CD4-positive, alpha-beta T cell treated with Interferon gamma for 1 hour (primary cell): Measurements from ENCODE around the gene SLC20A1.

Experiments used
- DNase-seq: peaks from one replicate; pipeline ENCODE4 v3.0.0-alpha.2; 2020

SLC20A1 gene

GRCh38 chr2:112625474-112626114 is 20.1 kb upstream of the SLC20A1 start:
- no peak for DNase-seq

GRCh38 chr2:112626604-112627059 is 19.1 kb upstream of the SLC20A1 start:
- peak; percentile 62 for DNase-seq

- DNase-seq: peak; percentile 18
Observed at GRCh38 chr2:112627060-112628040, 18.4 kb upstream of the SLC20A1 start.

- DNase-seq: no peak
Observed at GRCh38 chr2:112629224-112629623, 16.5 kb upstream of the SLC20A1 start.

- no peak for DNase-seq
Observed at GRCh38 chr2:112629823-112630222, 15.9 kb upstream of the SLC20A1 start.

- DNase-seq: no peak
Observed at GRCh38 chr2:112630268-112630667, 15.5 kb upstream of the SLC20A1 start.

- no peak for DNase-seq
Observed at GRCh38 chr2:112633708-112634107, 12.0 kb upstream of the SLC20A1 start.

GRCh38 chr2:112634153-112634873 is 11.4 kb upstream of the SLC20A1 start:
- peak; percentile 30 for DNase-seq

GRCh38 chr2:112634874-112635157 is 10.9 kb upstream of the SLC20A1 start:
- no peak for DNase-seq

- DNase-seq: no peak
Observed at GRCh38 chr2:112636605-112637288, 9.0 kb upstream of the SLC20A1 start.

GRCh38 chr2:112637289-112637660 is 8.5 kb upstream of the SLC20A1 start:
- DNase-seq: no peak

GRCh38 chr2:112639936-112640335 is 5.8 kb upstream of the SLC20A1 start:
- DNase-seq: no peak

- no peak for DNase-seq
Observed at GRCh38 chr2:112640467-112640799, 5.3 kb upstream of the SLC20A1 start.

GRCh38 chr2:112640800-112641675 is 4.7 kb upstream of the SLC20A1 start:
- DNase-seq: no peak

- DNase-seq: no peak
Observed at GRCh38 chr2:112641701-112642100, 4.0 kb upstream of the SLC20A1 start.

GRCh38 chr2:112642561-112642960 is 3.2 kb upstream of the SLC20A1 start:
- DNase-seq: no peak

GRCh38 chr2:112642966-112643365 is 2.8 kb upstream of the SLC20A1 start:
- no peak for DNase-seq

- DNase-seq: no peak
Observed at GRCh38 chr2:112643488-112643887, 2.3 kb upstream of the SLC20A1 start.

GRCh38 chr2:112644155-112644932 is 1.4 kb upstream of the SLC20A1 start:
- no peak for DNase-seq

- DNase-seq: no peak
Observed at GRCh38 chr2:112644933-112645309, 818 bp upstream of the SLC20A1 start.

GRCh38 chr2:112646102-112646719 is 472 bp downstream of the SLC20A1 start:
- DNase-seq: no peak
